Kidney (tissue), 14 donors: ENCODE results near the gene ZC3HAV1. TPM values are rescaled to one million over a fixed set of nuclear protein-coding genes. Genes with fewer than 3 reads are reported as not detected.

Source experiments
- DNase-seq, 5 donors: peaks; one replicate each; pipeline ENCODE4 v3.0.0-alpha.2; 2013 to 2020
- FAIRE-seq: peaks from 2 replicates; lab custom pipeline; 2012; peaks lifted over from hg19 to GRCh38; lab: Jason Lieb, UNC
- H3K27ac ChIP-seq, 2 donors: one replicate each; pipeline ENCODE4 v1.7.0; 2013; ENCODE audit warnings: low read depth in 2 of 2, low read length in 2 of 2, inconsistent platforms in 1 of 2
- H3K27me3 ChIP-seq: one replicate; pipeline ENCODE4 v1.7.1; 2013; ENCODE audit warnings: low read length, inconsistent platforms; ENCODE audit not compliant: control insufficient read depth, insufficient read depth
- H3K36me3 ChIP-seq, 3 donors: one replicate each; pipeline versions ENCODE4 v1.7.0 to v1.7.1; 2013; ENCODE audit warnings: low read length in 3 of 3, control low read depth in 1 of 3, inconsistent platforms in 1 of 3; ENCODE audit not compliant: insufficient read depth in 3 of 3, control insufficient read depth in 2 of 3
- H3K4me1 ChIP-seq, 3 donors: one replicate each; pipeline versions ENCODE4 v1.7.0 to v1.7.1; 2013; ENCODE audit warnings: low read length in 3 of 3, inconsistent platforms in 1 of 3, low read depth in 1 of 3; ENCODE audit not compliant: control insufficient read depth in 2 of 3, insufficient read depth in 2 of 3
- H3K4me3 ChIP-seq, 3 donors: one replicate each; pipeline versions ENCODE4 v1.7.0 to v1.8.1; 2013; ENCODE audit warnings: low read length in 3 of 3, control low read depth in 1 of 3, inconsistent platforms in 1 of 3
- H3K9ac ChIP-seq, 3 donors: one replicate each; pipeline versions ENCODE4 v1.7.0 to v1.7.1; 2013; ENCODE audit warnings: low read length in 3 of 3, control low read depth in 1 of 3, inconsistent platforms in 1 of 3
- H3K9me3 ChIP-seq, 3 donors: one replicate each; pipeline versions ENCODE4 v1.7.0 to v1.7.1; 2013; ENCODE audit warnings: low read length in 3 of 3, control low read depth in 1 of 3, inconsistent platforms in 1 of 3; ENCODE audit not compliant: control insufficient read depth in 2 of 3, insufficient read depth in 1 of 3
- CTCF ChIP-seq: IDR thresholded peaks from 3 replicates; pipeline ENCODE4 v1.5.1; 2012; ENCODE audit warnings: mild to moderate bottlenecking, moderate library complexity, borderline replicate concordance; ENCODE audit not compliant: insufficient read depth; ENCODE audit errors: extremely low read depth
- intact Hi-C: fragments of 100-400 bp; cut with DNase I; formaldehyde crosslinking; loops from one replicate; pipeline ENCODE4 v1.11.1; 2022
- polyA plus RNA-seq: library from polyadenylated mRNA; stranded (reverse); fragments of 350-450 nt; fragmentation: Illumina TruSeq; extraction: RNeasy Lipid Tissue Mini Kit (QIAGEN cat#74804); gene quantifications from one replicate; pipeline ENCODE4 v1.2.3, GENCODE V29; 2014; ENCODE audit warnings: low read depth, low replicate concordance; ENCODE audit not compliant: insufficient read depth
- total RNA-seq: library from RNA; stranded (reverse); fragmentation: NEBNext Ultra II Directional; extraction: Animal tissue kit (Norgen Biotek cat#: 25700); gene quantifications from one replicate; pipeline ENCODE4 v1.2.1, GENCODE V29; 2021
- donor health status: control.
- donor health status: control.
- donor health status: control.
- donor health status: control.
- donor health status: control.
- donor health status: DM: yes; HTN: yes; CAD: no.
- donor health status: Normal renal cell carcinoma (clear cell type).

The ZC3HAV1 gene
- total and polyA plus RNA-seq, 2 donors from 2014 or later, result 11.1 to 40.2 TPM

- Histone ChIP-seq H3K36me3 (no peaks in the 10 kb centered on the region), H3K27me3 (no peaks in the 10 kb centered on the region), H3K9me3 (no peaks in the 10 kb centered on the region), H3K4me1 (peaks cover 0 to 10% (median 9%) of the 10 kb centered on the region in 3 donors), H3K9ac (no peak overlapping the region), H3K27ac (no peak overlapping the region), H3K4me3 (no peak overlapping the region)
- no peak for FAIRE-seq
- TF ChIP-seq CTCF, result no peak
- intact Hi-C loops, result no loop called here
- DNase-seq, result no peak
These were observed 72.6 kb downstream of the ZC3HAV1 start for GRCh38 chr7:139036901-139037300.

GRCh38 chr7:139035586-139036353, 73.8 kb downstream of the ZC3HAV1 start, which contains the start of gene ZC3HAV1L:
ZC3HAV1L (minus strand) TSS chr7:139036042; CDS start chr7:139036017, 25 bp downstream.
- intact Hi-C loops, result no loop called here
- Histone ChIP-seq H3K27me3 (no peaks in the 10 kb centered on the region), H3K9ac (peak within 1 kb of the TSS; percentile 33 to 58 (median 55)), H3K36me3 (no peaks in the 10 kb centered on the region), H3K4me1 (peaks cover 0 to 10% (median 9%) of the 10 kb centered on the region in 3 donors), H3K27ac (peak within 1 kb of the TSS; percentile 69 to 78), H3K9me3 (no peaks in the 10 kb centered on the region), H3K4me3 (peak within 1 kb of the TSS; percentile 35 to 67 (median 61))
- DNase-seq (peak; percentile 90 to 94 (median 92)), FAIRE-seq (no peak)
- no peak for TF ChIP-seq CTCF

- DNase-seq (peak in 4 of 5 donors; percentile 57 to 86 (median 77)), FAIRE-seq (no peak)
- Histone ChIP-seq H3K9me3 (no peaks in the 10 kb centered on the region), H3K27me3 (no peaks in the 10 kb centered on the region), H3K4me3 (peak overlapping the region; percentile 35 to 67 (median 50)), H3K4me1 (peaks cover 0 to 10% (median 9%) of the 10 kb centered on the region in 3 donors), H3K9ac (peak overlapping the region in 2 of 3 donors; percentile 28 to 58), H3K27ac (peak overlapping the region; percentile 41 to 78), H3K36me3 (no peaks in the 10 kb centered on the region)
- intact Hi-C loops, result no loop called here
- TF ChIP-seq CTCF, result no peak
These were observed 74.5 kb downstream of the ZC3HAV1 start for GRCh38 chr7:139034855-139035585.
